Measurements from ENCODE around the gene ASB5. TPM values are rescaled to one million over a fixed set of nuclear protein-coding genes. Genes with fewer than 3 reads are reported as not detected.

The ASB5 gene
- total and polyA plus RNA-seq, 3 experiments from 2014 or later: not detected

DNA sequence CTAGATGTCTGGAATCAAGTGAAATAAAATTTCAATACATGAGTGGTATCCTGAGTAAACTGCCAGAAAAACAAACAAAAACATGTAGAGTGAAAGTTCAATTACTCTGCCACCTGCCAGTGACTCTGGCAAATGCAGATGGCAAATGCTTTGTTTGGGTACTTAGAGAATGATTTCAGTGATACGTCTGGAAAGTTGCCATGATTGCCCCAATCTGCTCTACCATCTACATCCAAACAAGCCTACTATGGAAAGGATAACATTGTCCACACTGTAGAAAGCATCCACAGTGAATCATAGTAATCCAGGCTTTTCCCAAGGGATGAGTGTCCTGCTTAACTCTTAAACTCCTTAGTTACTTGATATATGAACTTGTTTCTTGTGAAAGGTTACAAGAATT, 77.0 kb downstream of the ASB5 start:
- Mint-ChIP-seq H3K4me1 (peaks cover 9 to 19% (median 19%) of the 10 kb centered on the region in 3 donors), H3K4me3 (no peak overlapping the region), H3K9me3 (peaks cover 0 to 2% (median 0%) of the 10 kb centered on the region in 5 donors), H3K36me3 (peaks cover 0 to 4% (median 2%) of the 10 kb centered on the region in 3 donors), H3K27me3 (peaks cover 10 to 53% of the 10 kb centered on the region in 2 donors), H3K27ac (no peak overlapping the region)
- Histone ChIP-seq H3K27me3 (ENCODE audit: insufficient read depth, low read length, poor library complexity, severe bottlenecking) (peaks cover 3% of the 10 kb centered on the region), H3K4me3 (ENCODE audit: low read length) (no peak overlapping the region), H3K4me1 (ENCODE audit: insufficient read depth, low read length) (peaks cover 9% of the 10 kb centered on the region), H3K36me3 (ENCODE audit: insufficient read depth, low read length) (no peaks in the 10 kb centered on the region), H3K27ac (ENCODE audit: low read depth, low read length) (no peak overlapping the region), H3K9me3 (ENCODE audit: low read length) (no peaks in the 10 kb centered on the region)
- POLR2A ChIA-PET: no interaction called here
- CTCF ChIA-PET: no interaction called here
- DNase-seq: no peak

DNA sequence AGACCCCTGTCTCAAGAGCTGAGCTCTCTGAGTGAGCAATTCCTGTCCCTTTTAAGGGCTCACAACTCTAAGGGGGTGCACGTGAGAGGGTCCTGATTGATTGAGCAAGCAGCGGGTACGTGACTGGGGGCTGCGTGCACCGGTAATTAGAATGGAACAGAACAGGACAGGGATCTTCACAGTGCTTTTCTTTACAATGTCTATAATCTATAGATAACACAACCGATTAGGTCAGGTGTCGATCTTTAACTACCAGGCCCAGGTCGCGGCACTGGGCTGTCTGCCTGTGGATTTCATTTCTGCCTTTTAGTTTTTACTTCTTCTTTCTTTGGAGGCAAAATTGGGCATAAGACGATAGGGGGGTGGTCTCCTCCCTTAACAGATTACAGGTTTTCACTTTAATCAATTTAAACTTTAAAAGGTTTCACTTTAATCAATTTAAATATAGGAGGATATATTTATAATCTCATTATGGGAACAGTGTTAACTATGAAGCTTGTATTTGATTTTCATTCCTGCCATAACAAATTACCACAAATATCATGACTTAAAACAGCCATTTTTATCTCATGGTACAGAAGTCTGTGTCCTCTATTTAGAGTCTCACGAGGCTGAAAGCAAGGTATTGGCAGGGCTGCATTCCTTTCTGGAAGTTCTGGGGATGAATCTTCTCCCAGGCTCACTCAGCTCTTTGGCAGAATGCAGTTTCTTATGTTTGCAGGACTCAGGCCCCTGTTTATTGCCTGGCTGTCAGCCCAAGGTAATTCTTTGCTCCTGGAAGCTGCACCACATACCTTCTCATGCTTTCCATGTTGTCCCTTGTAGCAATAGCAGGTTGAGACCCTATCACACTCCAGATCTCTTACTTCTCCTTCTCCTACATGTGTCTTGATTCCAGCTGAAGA, 78.9 kb downstream of the ASB5 start:
- CTCF ChIA-PET: no interaction called here
- H3K27me3 Mint-ChIP-seq: peaks cover 10 to 65% of the 10 kb centered on the region in 2 donors
- H3K36me3 ChIP-seq (ENCODE audit: insufficient read depth, low read length): no peaks in the 10 kb centered on the region

DNA sequence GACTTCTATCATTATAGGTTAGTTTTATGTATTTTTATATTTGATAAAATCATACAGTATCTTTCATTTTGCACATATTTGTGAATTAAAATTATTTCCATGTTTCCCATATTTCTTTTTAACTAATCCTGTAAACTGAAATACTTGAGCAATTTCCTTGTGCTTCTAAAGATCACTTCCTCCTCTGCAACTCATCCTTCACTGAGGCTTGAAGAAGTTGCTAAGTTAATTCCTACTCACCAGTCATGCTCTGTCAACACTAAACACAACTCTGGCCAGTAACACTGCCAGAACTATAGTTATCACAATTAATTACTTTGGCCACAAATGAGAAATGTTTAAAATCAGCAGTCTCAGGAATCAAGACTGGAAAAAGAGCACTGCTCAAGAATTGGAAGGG, 80.4 kb downstream of the ASB5 start:
- Histone ChIP-seq H3K27me3 (ENCODE audit: insufficient read depth, low read length, poor library complexity, severe bottlenecking) (peaks cover 3% of the 10 kb centered on the region), H3K9me3 (ENCODE audit: low read length) (no peaks in the 10 kb centered on the region), H3K27ac (ENCODE audit: low read depth, low read length) (no peak overlapping the region), H3K36me3 (ENCODE audit: insufficient read depth, low read length) (no peaks in the 10 kb centered on the region), H3K4me1 (ENCODE audit: insufficient read depth, low read length) (no peaks in the 10 kb centered on the region), H3K4me3 (ENCODE audit: low read length) (no peak overlapping the region)
- no peak for DNase-seq
- Mint-ChIP-seq H3K4me3 (no peak overlapping the region), H3K27ac (no peak overlapping the region), H3K4me1 (peaks cover 0 to under 1% (median 0%) of the 10 kb centered on the region in 3 donors), H3K9me3 (no peaks in the 10 kb centered on the region), H3K27me3 (peaks cover 17 to 70% of the 10 kb centered on the region in 2 donors), H3K36me3 (no peaks in the 10 kb centered on the region)
- ChIA-PET CTCF (no interaction called here), POLR2A (no interaction called here)

More for the DNA sequence above, 78.9 kb downstream of the ASB5 start:
- peaks cover 2 to 10% (median 10%) of the 10 kb centered on the region in 3 donors for H3K4me1 Mint-ChIP-seq
- POLR2A ChIA-PET: no interaction called here
- H3K9me3 Mint-ChIP-seq: no peaks in the 10 kb centered on the region
- H3K4me3 Mint-ChIP-seq: no peak overlapping the region
- H3K4me1 ChIP-seq (ENCODE audit: insufficient read depth, low read length): peaks cover 4% of the 10 kb centered on the region
- peaks cover 3% of the 10 kb centered on the region for H3K27me3 ChIP-seq (ENCODE audit: insufficient read depth, low read length, poor library complexity, severe bottlenecking)
- no peaks in the 10 kb centered on the region for H3K36me3 Mint-ChIP-seq
- H3K9me3 ChIP-seq (ENCODE audit: low read length): no peaks in the 10 kb centered on the region
- no peak overlapping the region for H3K27ac ChIP-seq (ENCODE audit: low read depth, low read length)
- no peak overlapping the region for H3K27ac Mint-ChIP-seq
- H3K4me3 ChIP-seq (ENCODE audit: low read length): no peak overlapping the region
- no peak for DNase-seq

DNA sequence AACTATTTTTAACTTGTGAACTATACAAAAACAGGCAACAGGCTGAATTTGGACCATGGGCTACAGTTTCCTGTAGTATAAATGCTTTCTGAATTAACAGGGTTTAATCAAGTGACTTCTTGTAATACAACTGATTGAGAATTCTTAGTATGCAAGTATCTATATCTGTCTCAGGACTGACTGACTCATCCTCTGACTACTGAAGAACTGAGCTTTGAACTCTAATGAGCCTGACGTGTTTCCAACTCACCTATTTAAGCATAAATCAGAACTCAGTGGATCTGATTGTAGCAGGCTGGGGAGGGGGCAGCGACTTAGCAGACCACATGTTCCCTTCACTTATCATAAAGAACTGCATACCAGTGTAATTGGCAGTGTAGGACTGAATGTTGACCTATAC, 81.4 kb downstream of the ASB5 start:
- Histone ChIP-seq H3K36me3 (ENCODE audit: insufficient read depth, low read length) (no peaks in the 10 kb centered on the region), H3K27me3 (ENCODE audit: insufficient read depth, low read length, poor library complexity, severe bottlenecking) (peaks cover 3% of the 10 kb centered on the region), H3K9me3 (ENCODE audit: low read length) (no peaks in the 10 kb centered on the region), H3K4me3 (ENCODE audit: low read length) (no peak overlapping the region), H3K4me1 (ENCODE audit: insufficient read depth, low read length) (no peaks in the 10 kb centered on the region), H3K27ac (ENCODE audit: low read depth, low read length) (no peak overlapping the region)
- peaks cover 0 to 2% (median 0%) of the 10 kb centered on the region in 5 donors for H3K9me3 Mint-ChIP-seq
- no peaks in the 10 kb centered on the region for H3K36me3 Mint-ChIP-seq
- no peak overlapping the region for H3K4me3 Mint-ChIP-seq
- H3K27me3 Mint-ChIP-seq: peaks cover 17 to 70% of the 10 kb centered on the region in 2 donors
- ChIA-PET CTCF (no interaction called here), POLR2A (no interaction called here)
- DNase-seq: no peak
- no peaks in the 10 kb centered on the region for H3K4me1 Mint-ChIP-seq
- peak overlapping the region in 1 of 8 donors; percentile 17 for H3K27ac Mint-ChIP-seq

DNA sequence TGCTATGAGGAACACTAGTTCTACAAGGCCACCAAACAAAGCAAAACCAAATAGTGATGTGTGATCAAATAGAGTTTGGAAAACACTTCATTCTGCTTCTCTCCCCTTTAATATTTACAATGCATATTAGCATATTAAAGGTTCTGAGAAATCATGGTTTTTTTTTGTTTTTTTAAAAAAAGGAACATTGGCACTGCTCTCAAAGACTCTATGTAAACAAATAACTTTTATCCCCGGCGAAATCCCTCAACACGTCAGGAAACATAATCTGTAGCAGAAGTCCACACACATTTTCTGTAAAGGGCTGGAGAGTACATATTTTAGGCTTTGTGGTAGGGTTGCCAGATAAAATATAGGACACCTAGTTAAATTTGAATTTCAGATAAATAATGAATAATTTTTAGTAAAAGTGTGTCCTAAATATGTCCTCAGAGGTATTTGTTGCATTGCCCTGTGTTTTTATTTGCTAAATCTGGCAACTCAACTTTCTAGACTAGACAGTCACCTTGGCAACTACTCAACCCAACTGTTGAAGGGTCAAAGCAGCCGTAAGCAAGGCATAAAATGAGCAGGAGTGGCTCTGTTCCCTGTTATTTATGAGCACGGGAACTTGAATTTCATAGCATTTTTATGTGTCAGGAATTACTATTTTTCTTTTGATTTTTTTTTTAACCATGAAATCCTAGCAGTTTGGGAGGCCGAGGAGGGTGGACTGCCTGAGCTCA, 82.2 kb downstream of the ASB5 start:
- Mint-ChIP-seq H3K4me3 (no peak overlapping the region), H3K27ac (no peak overlapping the region), H3K9me3 (peaks cover 0 to 4% (median 0%) of the 10 kb centered on the region in 5 donors), H3K36me3 (no peaks in the 10 kb centered on the region), H3K27me3 (peaks cover 17 to 63% of the 10 kb centered on the region in 2 donors), H3K4me1 (no peaks in the 10 kb centered on the region)
- no peak for DNase-seq
- Histone ChIP-seq H3K36me3 (ENCODE audit: insufficient read depth, low read length) (no peaks in the 10 kb centered on the region), H3K4me3 (ENCODE audit: low read length) (no peak overlapping the region), H3K9me3 (ENCODE audit: low read length) (no peaks in the 10 kb centered on the region), H3K4me1 (ENCODE audit: insufficient read depth, low read length) (no peaks in the 10 kb centered on the region), H3K27ac (ENCODE audit: low read depth, low read length) (no peak overlapping the region), H3K27me3 (ENCODE audit: insufficient read depth, low read length, poor library complexity, severe bottlenecking) (peaks cover 3% of the 10 kb centered on the region)
- ChIA-PET CTCF (no interaction called here), POLR2A (no interaction called here)

DNA sequence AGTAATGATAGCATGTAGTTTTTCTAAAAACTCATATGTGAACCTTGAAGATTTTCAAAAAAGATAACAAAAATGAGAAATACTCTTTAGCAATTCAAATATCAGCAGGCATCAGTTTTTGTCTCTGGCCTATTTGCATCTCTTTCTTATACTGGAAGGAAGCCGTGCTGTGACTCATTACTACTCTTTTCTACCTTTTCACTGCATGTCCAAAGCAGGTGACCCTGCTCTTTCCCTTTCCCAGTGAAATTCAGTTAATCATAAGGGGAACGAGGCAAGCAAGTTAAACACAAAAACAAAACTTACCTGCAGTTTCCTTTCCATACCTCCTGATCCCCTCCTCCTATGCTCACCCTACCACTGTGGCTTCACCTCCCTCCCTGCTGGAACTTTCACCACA, 83.0 kb downstream of the ASB5 start:
- DNase-seq: no peak
- Histone ChIP-seq H3K4me3 (ENCODE audit: low read length) (no peak overlapping the region), H3K4me1 (ENCODE audit: insufficient read depth, low read length) (no peaks in the 10 kb centered on the region), H3K27me3 (ENCODE audit: insufficient read depth, low read length, poor library complexity, severe bottlenecking) (peaks cover 3% of the 10 kb centered on the region), H3K27ac (ENCODE audit: low read depth, low read length) (no peak overlapping the region), H3K9me3 (ENCODE audit: low read length) (no peaks in the 10 kb centered on the region), H3K36me3 (ENCODE audit: insufficient read depth, low read length) (no peaks in the 10 kb centered on the region)
- ChIA-PET CTCF (no interaction called here), POLR2A (no interaction called here)
- peaks cover 17 to 56% of the 10 kb centered on the region in 2 donors for H3K27me3 Mint-ChIP-seq
- no peak overlapping the region for H3K4me3 Mint-ChIP-seq
- no peak overlapping the region for H3K27ac Mint-ChIP-seq
- no peaks in the 10 kb centered on the region for H3K4me1 Mint-ChIP-seq
- no peaks in the 10 kb centered on the region for H3K36me3 Mint-ChIP-seq
- H3K9me3 Mint-ChIP-seq: peaks cover 0 to 4% (median 0%) of the 10 kb centered on the region in 5 donors

DNA sequence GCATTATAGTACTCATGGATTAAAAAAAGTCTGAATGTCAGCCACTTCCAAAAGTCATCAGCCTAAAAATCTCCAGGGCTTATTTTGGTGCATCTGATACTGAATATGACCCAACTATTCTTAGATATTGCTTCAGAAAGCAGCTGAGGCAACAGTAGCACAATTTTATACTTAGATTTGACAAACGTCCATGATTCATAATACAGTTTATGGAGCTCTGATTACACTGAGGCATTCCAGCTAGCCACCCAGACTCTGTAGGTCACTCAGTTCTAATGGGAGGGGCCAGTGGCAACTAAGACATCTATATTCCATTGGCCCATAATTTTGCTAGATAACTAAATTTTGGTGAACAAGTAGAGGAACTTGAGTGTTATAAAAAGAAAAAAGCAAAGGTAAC, 84.0 kb downstream of the ASB5 start:
- H3K36me3 Mint-ChIP-seq: no peaks in the 10 kb centered on the region
- peaks cover 0 to 4% (median 0%) of the 10 kb centered on the region in 5 donors for H3K9me3 Mint-ChIP-seq
- no peak overlapping the region for H3K27ac Mint-ChIP-seq
- CTCF ChIA-PET: no interaction called here
- no peak overlapping the region for H3K4me3 ChIP-seq (ENCODE audit: low read length)
- peaks cover 17 to 55% of the 10 kb centered on the region in 2 donors for H3K27me3 Mint-ChIP-seq
- no peaks in the 10 kb centered on the region for H3K36me3 ChIP-seq (ENCODE audit: insufficient read depth, low read length)
- H3K9me3 ChIP-seq (ENCODE audit: low read length): no peaks in the 10 kb centered on the region
- POLR2A ChIA-PET: no interaction called here
- no peaks in the 10 kb centered on the region for H3K4me1 ChIP-seq (ENCODE audit: insufficient read depth, low read length)
- H3K27ac ChIP-seq (ENCODE audit: low read depth, low read length): no peak overlapping the region
- DNase-seq: no peak
- H3K4me3 Mint-ChIP-seq: no peak overlapping the region
- peaks cover 3% of the 10 kb centered on the region for H3K27me3 ChIP-seq (ENCODE audit: insufficient read depth, low read length, poor library complexity, severe bottlenecking)
- H3K4me1 Mint-ChIP-seq: no peaks in the 10 kb centered on the region

Measured in CD8-positive, alpha-beta memory T cell (primary cell).